ENCODE measurements around the gene CYP4F12.

The CYP4F12 gene

GRCh38 chr19:15640904-15641597 is 31.8 kb upstream of the CYP4F12 start:
- no peak for TF ChIP-seq CTCF (IDR thresholded peaks at IDR 0.05; ENCODE audit: low read depth, low read length)
- DNase-seq (ENCODE audit: low read depth in 2 of 2) = no peak
- H3K4me3 ChIP-seq (replicated peaks in 1 of 2; ENCODE audit: low read depth in 2 of 2, low read length in 2 of 2) = no peak overlapping the region

GRCh38 chr19:15641901-15642491 is 30.9 kb upstream of the CYP4F12 start:
- no peak for DNase-seq (ENCODE audit: low read depth in 2 of 2)
- TF ChIP-seq CTCF (IDR thresholded peaks at IDR 0.05; ENCODE audit: low read depth, low read length) = no peak
- no peak overlapping the region for H3K4me3 ChIP-seq (replicated peaks in 1 of 2; ENCODE audit: low read depth in 2 of 2, low read length in 2 of 2)

GRCh38 chr19:15642807-15643206 is 30.1 kb upstream of the CYP4F12 start:
- no peak for DNase-seq (ENCODE audit: low read depth in 2 of 2)
- TF ChIP-seq CTCF (IDR thresholded peaks at IDR 0.05; ENCODE audit: low read depth, low read length) = no peak
- no peak overlapping the region for H3K4me3 ChIP-seq (replicated peaks in 1 of 2; ENCODE audit: low read depth in 2 of 2, low read length in 2 of 2)

- TF ChIP-seq CTCF (IDR thresholded peaks at IDR 0.05; ENCODE audit: low read depth, low read length) = no peak
- H3K4me3 ChIP-seq (replicated peaks in 1 of 2; ENCODE audit: low read depth in 2 of 2, low read length in 2 of 2) = no peak overlapping the region
- DNase-seq (ENCODE audit: low read depth in 2 of 2) = no peak
Measured at GRCh38 chr19:15643387-15643786, 29.5 kb upstream of the CYP4F12 start.

GRCh38 chr19:15644066-15644741 is 28.7 kb upstream of the CYP4F12 start:
- TF ChIP-seq CTCF (IDR thresholded peaks at IDR 0.05; ENCODE audit: low read depth, low read length) = no peak
- no peak for DNase-seq (ENCODE audit: low read depth in 2 of 2)
- H3K4me3 ChIP-seq (replicated peaks in 1 of 2; ENCODE audit: low read depth in 2 of 2, low read length in 2 of 2) = no peak overlapping the region

GRCh38 chr19:15644816-15645215 is 28.1 kb upstream of the CYP4F12 start:
- TF ChIP-seq CTCF (IDR thresholded peaks at IDR 0.05; ENCODE audit: low read depth, low read length) = no peak
- no peak overlapping the region for H3K4me3 ChIP-seq (replicated peaks in 1 of 2; ENCODE audit: low read depth in 2 of 2, low read length in 2 of 2)
- no peak for DNase-seq (ENCODE audit: low read depth in 2 of 2)

All from cardiac fibroblast (primary cell).